GM12878 (cell line): Measurements from ENCODE around the gene SHROOM2. TPM values are rescaled to one million over a fixed set of nuclear protein-coding genes. Genes with fewer than 3 reads are reported as not detected.
A peak's percentile ranks its signal among the peaks of the same experiment; 100 is the strongest.

ENCODE experiments used
- ATAC-seq: fragments of 200-7000 bp; cut with Tn5 transposase; 3 replicates; pipeline ENCODE4 v1.9.1; 2020; ENCODE audit warnings: mild to moderate bottlenecking, moderate library complexity
- BruUV-seq: library from RNA; stranded (reverse); fragments of 400-500 nt; replicated peaks from 2 replicates; lab custom pipeline; 2021; lab: Mats Ljungman, UMichigan
- CTCF ChIA-PET: fragments of 300-600 bp; sonication (Branson Sonifier 250); formaldehyde crosslinking; extraction: SDS; loops from one replicate; lab custom pipeline; 2021; ENCODE audit warnings: inconsistent platforms; lab: Yijun Ruan, JAX
- POLR2A ChIA-PET: fragments of 350-600 bp; formaldehyde crosslinking; extraction: SDS; loops from one replicate; lab custom pipeline; 2021; ENCODE audit warnings: inconsistent platforms; lab: Charles Lee
- RAD21 ChIA-PET: fragments of 300-600 bp; sonication (Branson Sonifier 250); formaldehyde crosslinking; loops from one replicate; lab custom pipeline; 2023; ENCODE audit warnings: antibody characterized with exemption; ENCODE audit not compliant: unreplicated experiment; lab: Charles Lee
- SMC1A ChIA-PET: fragments of 300-600 bp; sonication (Branson Sonifier 250); formaldehyde crosslinking; loops from one replicate; lab custom pipeline; 2023; ENCODE audit not compliant: unreplicated experiment, uncharacterized antibody; lab: Charles Lee
- DNase-seq: peaks from one replicate; pipeline ENCODE4 v3.0.0-alpha.2; 2011; ENCODE audit warnings: low read depth, low spot score
- FAIRE-seq: peaks from 3 replicates; lab custom pipeline; 2011; peaks lifted over from hg19 to GRCh38; lab: Jason Lieb, UNC
- H2AFZ ChIP-seq: 2 replicates; pipeline ENCODE4 v1.6.0; 2011; ENCODE audit warnings: low read depth, low read length, control low read depth; ENCODE audit not compliant: control insufficient read depth
- H3K27ac ChIP-seq: 2 replicates; pipeline ENCODE4 v1.5.1; 2011; ENCODE audit warnings: control low read depth; ENCODE audit not compliant: control insufficient read depth, insufficient read depth
- H3K27me3 ChIP-seq, 2 experiments: replicated peaks in 1 of 2; 2 replicates each; pipeline versions ENCODE4 v1.6.0 to v1.6.1; 2011; ENCODE audit warnings: low read length in 1 of 2; ENCODE audit not compliant: control insufficient read depth in 2 of 2, insufficient read depth in 2 of 2
- H3K36me3 ChIP-seq, 2 experiments: 2 replicates each; pipeline ENCODE4 v1.5.1; 2011; ENCODE audit warnings: low read length in 1 of 2; ENCODE audit not compliant: control insufficient read depth in 2 of 2, insufficient read depth in 2 of 2
- H3K4me1 ChIP-seq: 2 replicates; pipeline ENCODE4 v1.6.1; 2011; ENCODE audit warnings: mild to moderate bottlenecking, low read length, moderate library complexity, mixed read lengths; ENCODE audit not compliant: control insufficient read depth, insufficient read depth
- H3K4me2 ChIP-seq: 2 replicates; pipeline ENCODE4 v1.6.0; 2011; ENCODE audit warnings: control low read depth; ENCODE audit not compliant: control insufficient read depth, insufficient read depth
- H3K4me3 ChIP-seq: fragments of 200-600 bp; sonication (generic); 2 replicates; pipeline ENCODE4 v1.5.1; 2016
- H3K79me2 ChIP-seq: 2 replicates; pipeline ENCODE4 v1.6.0; 2011; ENCODE audit warnings: low read length; ENCODE audit not compliant: control insufficient read depth, insufficient read depth
- H3K9ac ChIP-seq: 2 replicates; pipeline ENCODE4 v1.8.0; 2011; ENCODE audit warnings: low read length, control low read depth, mixed read lengths; ENCODE audit not compliant: control insufficient read depth, insufficient read depth
- H3K9me3 ChIP-seq: replicated peaks from 3 replicates; pipeline ENCODE4 v1.5.1; 2011; ENCODE audit warnings: mild to moderate bottlenecking, low read length; ENCODE audit not compliant: control insufficient read depth, insufficient read depth
- H4K20me1 ChIP-seq: 2 replicates; pipeline ENCODE4 v1.6.0; 2011; ENCODE audit not compliant: control insufficient read depth, insufficient read depth
- CHD2 ChIP-seq: IDR thresholded peaks from 2 replicates; pipeline ENCODE4 v1.6.1; 2011; ENCODE audit warnings: low read depth, low read length, improper control_type of control experiment, borderline replicate concordance
- CREB1 ChIP-seq: IDR thresholded peaks from 2 replicates; pipeline ENCODE4 v1.6.1; 2012; ENCODE audit warnings: low read depth, mild to moderate bottlenecking, inconsistent platforms
- E2F4 ChIP-seq: IDR thresholded peaks from 2 replicates; pipeline ENCODE4 v1.6.1; 2012; ENCODE audit warnings: low read depth, low read length, improper control_type of control experiment
- EGR1 ChIP-seq, 2 experiments: IDR thresholded peaks; 1 replicate in 1 of 2; 2 replicates in 1 of 2; pipeline ENCODE4 v1.6.1; 2011 to 2012; ENCODE audit warnings: low read depth in 2 of 2, low read length in 2 of 2, borderline replicate concordance in 1 of 2, mild to moderate bottlenecking in 1 of 2, moderate library complexity in 1 of 2
- IKZF2 ChIP-seq, 2 experiments: fragments of 450-650 bp; IDR thresholded peaks; 2 replicates each; pipeline ENCODE4 v1.6.1; 2017; ENCODE audit warnings: mild to moderate bottlenecking in 2 of 2, moderate library complexity in 2 of 2
- JUNB ChIP-seq: IDR thresholded peaks from 2 replicates; pipeline ENCODE4 v1.6.1; 2016; ENCODE audit warnings: antibody characterized with exemption, mild to moderate bottlenecking
- POU2F2 ChIP-seq: IDR thresholded peaks from 3 replicates; pipeline ENCODE4 v1.6.1; 2011; ENCODE audit warnings: low read depth, mild to moderate bottlenecking, low read length, borderline replicate concordance
- SMAD1 ChIP-seq: fragments of 450-650 bp; IDR thresholded peaks from 2 replicates; pipeline ENCODE4 v1.6.1; 2018; ENCODE audit warnings: mild to moderate bottlenecking, low read depth; ENCODE audit not compliant: partially characterized antibody
- TCF3 ChIP-seq: IDR thresholded peaks from 2 replicates; pipeline ENCODE4 v1.6.1; 2012; ENCODE audit warnings: low read depth, mild to moderate bottlenecking, low read length, borderline replicate concordance; ENCODE audit not compliant: insufficient read depth
- ZBED1 ChIP-seq: IDR thresholded peaks from 2 replicates; pipeline ENCODE4 v1.6.1; 2016; ENCODE audit warnings: borderline replicate concordance
- ZNF592 ChIP-seq: fragments of 450-650 bp; IDR thresholded peaks from 2 replicates; pipeline ENCODE4 v1.6.1; 2017; ENCODE audit warnings: mild to moderate bottlenecking, moderate library complexity
- ZNF687 ChIP-seq: fragments of 450-650 bp; IDR thresholded peaks from 2 replicates; pipeline ENCODE4 v1.6.1; 2017; ENCODE audit warnings: mild to moderate bottlenecking, moderate library complexity
- WGBS: methylation state at CpG from one replicate; pipeline ENCODE4 v1.1.6; 2016; ENCODE audit warnings: low lambda C conversion rate; ENCODE audit not compliant: insufficient replicate concordance, insufficient coverage; ENCODE audit errors: missing lambda C conversion rate; 5-methylcytosine and 5-hydroxymethylcytosine counted together
- in situ Hi-C: fragments of 300-500 bp; cut with MboI; formaldehyde crosslinking; loops from 9 replicates; pipeline ENCODE4 v1.14.3; 2018; ENCODE audit warnings: mixed read lengths
- intact Hi-C: fragments of 100-400 bp; cut with micrococcal nuclease; formaldehyde crosslinking; loops from one replicate; pipeline ENCODE4 v1.14.2; 2022; ENCODE audit not compliant: unreplicated experiment
- polyA plus RNA-seq, 11 experiments: library from polyadenylated mRNA; depleted of rRNA in 4 of 11; unstranded in 6 of 11; stranded (reverse) in 5 of 11; fragments of >200 nt; fragmentation: Nextera tagmentation in 4 of 11; fragmentation: Illumina TruSeq in 1 of 11; extraction: Ambion mirVana in 4 of 11; extraction: Trizol in 1 of 11; gene quantifications; 1 replicate in 1 of 11; 2 replicates in 10 of 11; pipeline versions ENCODE4 v1.2.1 to v1.2.3, GENCODE V29; 2011 to 2016; ENCODE audit warnings: inconsistent platforms in 2 of 11, missing spikeins in 2 of 11, low read depth in 1 of 11
- total RNA-seq, 4 experiments: library from RNA; depleted of rRNA in 3 of 4; stranded (reverse); fragments of >200 nt in 3 of 4; fragmentation: Illumina TruSeq in 1 of 4; extraction: Trizol in 1 of 4; gene quantifications; 2 replicates each; pipeline versions ENCODE4 v1.2.1 to v1.2.3, GENCODE V29; 2013 to 2021

Gene SHROOM2
- total and polyA plus RNA-seq, 10 of the 15 experiments (the other 5 are each of a cell fraction or from before 2014, with no cell fraction given) = under 0.01 to 0.15 (median 0.09) TPM; not detected in 2

- 0 out of 3 replicates have a peak, but pooled peaks of 1 of the 2 experiments have one; percentile 19 for TF ChIP-seq EGR1 (IDR thresholded peaks at IDR 0.05; ENCODE audit: borderline replicate concordance in 1 of 2, low read depth in 2 of 2, low read length in 2 of 2)
These were observed 155.9 kb downstream of the SHROOM2 start (continued) for GRCh38 chrX:9942086-9942485.

GRCh38 chrX:9943420-9943819 is 157.2 kb downstream of the SHROOM2 start:
- FAIRE-seq (no peak), DNase-seq (peak; percentile 46), ATAC-seq (peak; percentile 77)
- H3K4me3 ChIP-seq = no peak overlapping the region
- H3K27ac ChIP-seq = no peak overlapping the region
- H3K4me2 ChIP-seq = no peak overlapping the region
- H3K36me3 ChIP-seq = no peaks in the 10 kb centered on the region
- H3K79me2 ChIP-seq = no peaks in the 10 kb centered on the region
- intact Hi-C loops = loop anchor here (2.0 to 10.0 kb wide), 6 partner anchors 44 to 199 kb away; no protein-coding TSS in a partner anchor
- no peak overlapping the region for H2AFZ ChIP-seq
- CTCF ChIA-PET = interaction anchor here (1.8 kb wide), 1 partner anchor 54 kb away, joined by 3 read pairs; no protein-coding TSS in a partner anchor
- H4K20me1 ChIP-seq = no peaks in the 10 kb centered on the region
- BruUV-seq = no TSS peak
- H3K27me3 ChIP-seq = no peaks in the 10 kb centered on the region
- SMC1A ChIA-PET = no interaction called here
- RAD21 ChIA-PET = interaction anchor here (1.0 kb wide), 1 partner anchor 140 kb away, joined by 3 read pairs; no protein-coding TSS in a partner anchor
- no peak overlapping the region for H3K9ac ChIP-seq
- H3K9me3 ChIP-seq = no peaks in the 10 kb centered on the region; the same call in 1 of the 3 replicates
- peaks cover 3% of the 10 kb centered on the region; the same call in 1 of the 2 replicates for H3K4me1 ChIP-seq
- WGBS = 43% methylated on average over 5 of the region's 5 CpGs
- POLR2A ChIA-PET = no interaction called here
- in situ Hi-C loops = no loop called here
- TF ChIP-seq CHD2 (0 out of 2 replicates have a peak, but pooled peaks have one; percentile 17), ZBED1 (peak; percentile 35; the same call in 1 of the 2 replicates), SMAD1 (no peak), E2F4 (no peak), IKZF2 (IDR thresholded peaks at IDR 0.05) (0 out of 4 replicates have a peak, but pooled peaks of 1 of the 2 experiments have one; percentile 9), POU2F2 (0 out of 3 replicates have a peak, but pooled peaks have one; percentile 36), JUNB (peak; percentile 19; the same call in 1 of the 2 replicates), ZNF592 (no peak), TCF3 (peak; percentile 68; the same call in 1 of the 2 replicates), CREB1 (0 out of 2 replicates have a peak, but pooled peaks have one; percentile 30), ZNF687 (0 out of 2 replicates have a peak, but pooled peaks have one; percentile 36)
